HepG2 (cell line): ENCODE results near the gene GLYR1. TPM values are rescaled to one million over a fixed set of nuclear protein-coding genes. Genes with fewer than 3 reads are reported as not detected.
A peak's percentile ranks its signal among the peaks of the same experiment; 100 is the strongest.

ENCODE experiments used
- ATAC-seq: fragments of 200-7000 bp; cut with Tn5 transposase; 3 replicates; pipeline ENCODE4 v1.9.1; 2020; ENCODE audit warnings: mild to moderate bottlenecking, moderate library complexity
- BruUV-seq: library from RNA; stranded (reverse); fragments of 400-500 nt; replicated peaks from 2 replicates; lab custom pipeline; 2021; lab: Mats Ljungman, UMichigan
- CTCF ChIA-PET: fragments of 300-600 bp; formaldehyde crosslinking; extraction: SDS; loops from one replicate; lab custom pipeline; 2021; ENCODE audit warnings: low total read pairs, inconsistent platforms, low intra/inter-chr PET ratio; lab: Yijun Ruan, JAX
- POLR2A ChIA-PET: fragments of 350-600 bp; sonication (Branson Sonifier 250); formaldehyde crosslinking; loops from one replicate; lab custom pipeline; 2020; ENCODE audit warnings: antibody characterized with exemption, inconsistent platforms; lab: Yijun Ruan, JAX
- DNase-seq: peaks from one replicate; pipeline ENCODE4 v3.0.0-alpha.2; 2015; ENCODE audit warnings: low spot score
- FAIRE-seq: peaks from 3 replicates; lab custom pipeline; 2011; peaks lifted over from hg19 to GRCh38; lab: Jason Lieb, UNC
- H2AFZ ChIP-seq: one replicate; pipeline ENCODE4 v1.6.1; 2011; ENCODE audit warnings: low read length, inconsistent platforms
- H3K27ac ChIP-seq: fragments of 300-600 bp; 3 replicates; pipeline ENCODE4 v1.8.0; 2011; ENCODE audit warnings: mixed run types, mild to moderate bottlenecking, mixed read lengths, low read length, inconsistent platforms; ENCODE audit not compliant: insufficient read depth; ENCODE audit errors: extremely low read length
- H3K27me3 ChIP-seq, 2 experiments: fragments of 200-600 bp in 1 of 2; 2 replicates in 1 of 2; 3 replicates in 1 of 2; pipeline versions ENCODE4 v1.6.0 to v1.8.0; 2011; ENCODE audit warnings: low read length in 2 of 2, mild to moderate bottlenecking in 2 of 2, moderate library complexity in 2 of 2, inconsistent platforms in 1 of 2; ENCODE audit not compliant: insufficient read depth in 2 of 2, control insufficient read depth in 1 of 2
- H3K36me3 ChIP-seq, 2 experiments: fragments of 200-600 bp in 1 of 2; replicated peaks in 1 of 2; 2 replicates in 1 of 2; 3 replicates in 1 of 2; pipeline versions ENCODE4 v1.5.1 to v1.8.0; 2011; ENCODE audit warnings: low read length in 2 of 2, inconsistent platforms in 1 of 2; ENCODE audit not compliant: insufficient read depth in 2 of 2, control insufficient read depth in 1 of 2
- H3K4me1 ChIP-seq: 2 replicates; pipeline ENCODE4 v1.5.1; 2012; ENCODE audit warnings: low read length, inconsistent platforms; ENCODE audit not compliant: insufficient read depth
- H3K4me2 ChIP-seq: 2 replicates; pipeline ENCODE4 v1.6.0; 2011; ENCODE audit warnings: low read depth, low read length, inconsistent platforms
- H3K4me3 ChIP-seq, 3 experiments: fragments of 200-600 bp in 1 of 3; sonication (generic), shearing (Covaris generic) in 1 of 3; replicated peaks in 1 of 3; 2 replicates each; pipeline ENCODE4 v1.5.1; 2011 to 2016; ENCODE audit warnings: low read length in 3 of 3, inconsistent platforms in 2 of 3, low read depth in 2 of 3, mild to moderate bottlenecking in 2 of 3, control low read depth in 1 of 3, mixed read lengths in 1 of 3; ENCODE audit not compliant: insufficient read depth in 1 of 3
- H3K79me2 ChIP-seq: one replicate; pipeline ENCODE4 v1.6.1; 2011; ENCODE audit warnings: low read length, inconsistent platforms; ENCODE audit not compliant: insufficient read depth
- H3K9ac ChIP-seq: 2 replicates; pipeline ENCODE4 v1.6.0; 2011; ENCODE audit warnings: mild to moderate bottlenecking, low read depth, low read length, inconsistent platforms; ENCODE audit not compliant: insufficient read depth
- H3K9me3 ChIP-seq: 2 replicates; pipeline ENCODE4 v1.5.1; 2012; ENCODE audit warnings: mild to moderate bottlenecking, low read length
- H4K20me1 ChIP-seq: 2 replicates; pipeline ENCODE4 v1.6.0; 2011; ENCODE audit warnings: inconsistent platforms, mild to moderate bottlenecking, low read length, moderate library complexity; ENCODE audit not compliant: insufficient read depth
- AGO2 ChIP-seq: fragments of 200-400 bp; formaldehyde crosslinking; optimal IDR thresholded peaks from 2 replicates; pipeline ENCODE3; 2017; ENCODE audit warnings: mild to moderate bottlenecking, low read depth, low read length, moderate library complexity
- CCDC6 ChIP-seq: sonication (generic); formaldehyde crosslinking; IDR thresholded peaks from 2 replicates; pipeline ENCODE4 v1.8.1; 2022; ENCODE audit warnings: mild to moderate bottlenecking, missing genetic modification reagents, moderate library complexity
- CSRNP2 ChIP-seq: sonication (generic); formaldehyde crosslinking; conservative IDR thresholded peaks from 2 replicates; pipeline ENCODE4 v1.8.0; 2022; ENCODE audit warnings: low read depth, missing genetic modification reagents
- FOXA1 ChIP-seq, 2 experiments: fragments of 450-650 bp in 1 of 2; sonication (generic) in 1 of 2; formaldehyde crosslinking in 1 of 2; IDR thresholded peaks; 2 replicates each; pipeline versions ENCODE4 v1.4.0 to v1.6.1; 2016 to 2020; ENCODE audit warnings: missing genetic modification reagents in 1 of 2
- FUBP1 ChIP-seq: sonication (generic); formaldehyde crosslinking; IDR thresholded peaks from 2 replicates; pipeline ENCODE4 v1.5.1; 2020; ENCODE audit warnings: missing genetic modification reagents, mild to moderate bottlenecking, borderline replicate concordance
- HNRNPLL ChIP-seq: fragments of 200-400 bp; formaldehyde crosslinking; IDR thresholded peaks from 2 replicates; pipeline ENCODE4 v1.6.1; 2017; ENCODE audit warnings: mild to moderate bottlenecking, low read depth, low read length; ENCODE audit not compliant: poor library complexity, severe bottlenecking
- NFE2L1 ChIP-seq: sonication (generic); formaldehyde crosslinking; IDR thresholded peaks from 2 replicates; pipeline ENCODE4 v1.4.0; 2020; ENCODE audit warnings: missing genetic modification reagents, mild to moderate bottlenecking, borderline replicate concordance
- NR3C1 ChIP-seq: sonication (generic); formaldehyde crosslinking; IDR thresholded peaks from 2 replicates; pipeline ENCODE4 v1.4.0; 2020; ENCODE audit warnings: missing genetic modification reagents
- XBP1 ChIP-seq: sonication (generic); formaldehyde crosslinking; IDR thresholded peaks from 2 replicates; pipeline ENCODE4 v1.5.0; 2020; ENCODE audit warnings: missing genetic modification reagents
- ZBTB8A ChIP-seq: sonication (generic); formaldehyde crosslinking; IDR thresholded peaks from 2 replicates; pipeline ENCODE4 v1.4.0; 2020; ENCODE audit warnings: mild to moderate bottlenecking, low read depth, missing genetic modification reagents, borderline replicate concordance
- ZFP36 ChIP-seq: fragments of 150-350 bp; IDR thresholded peaks from 2 replicates; pipeline ENCODE4 v1.6.1; 2018; ENCODE audit warnings: borderline replicate concordance, low read length, low read depth; ENCODE audit not compliant: partially characterized antibody
- ZNF572 ChIP-seq: sonication (generic); formaldehyde crosslinking; IDR thresholded peaks from 2 replicates; pipeline ENCODE4 v1.5.1; 2020; ENCODE audit warnings: mild to moderate bottlenecking, missing genetic modification reagents
- WGBS: methylation state at CpG from one replicate; pipeline ENCODE4 v1.1.6; 2017; ENCODE audit warnings: low lambda C conversion rate; 5-methylcytosine and 5-hydroxymethylcytosine counted together
- in situ Hi-C: cut with HindIII; loops from 2 replicates; pipeline ENCODE4 v1.10.0; 2017; ENCODE audit warnings: low pct_unique_long_range_greater_than_20kb; ENCODE audit not compliant: extremely low pct_ligation_motif_present
- intact Hi-C: fragments of 100-400 bp; cut with micrococcal nuclease; formaldehyde crosslinking; loops from one replicate; pipeline ENCODE4 v1.10.0; 2022; ENCODE audit not compliant: unreplicated experiment
- polyA plus RNA-seq, 8 experiments: library from polyadenylated mRNA; depleted of rRNA in 3 of 8; stranded (reverse) in 7 of 8; unstranded in 1 of 8; fragments of >200 nt; fragmentation: Illumina TruSeq in 4 of 8; extraction: Trizol in 4 of 8; gene quantifications; 2 replicates each; pipeline versions ENCODE4 v1.2.1 to v1.2.3, GENCODE V29; 2011 to 2016; ENCODE audit warnings: low read depth in 4 of 8, missing spikeins in 1 of 8, mixed read lengths in 1 of 8; ENCODE audit not compliant: insufficient read depth in 1 of 8
- total RNA-seq, 5 experiments: library from RNA; depleted of rRNA; stranded (reverse); fragments of >200 nt; fragmentation: Illumina TruSeq; extraction: Trizol; gene quantifications; 2 replicates each; pipeline ENCODE4 v1.2.3, GENCODE V29; 2016; ENCODE audit warnings: low read depth in 1 of 5
- TF ChIP-seq, protein P1 (sequence below): sonication (generic); formaldehyde crosslinking; IDR thresholded peaks from 2 replicates; pipeline ENCODE4 v1.4.0; 2020; ENCODE audit warnings: mild to moderate bottlenecking, low read depth, missing genetic modification reagents

Gene GLYR1
- total and polyA plus RNA-seq, 2 of the 13 experiments (the other 11 are each of a cell fraction or from before 2014, with no cell fraction given) = 28.3 to 48.7 TPM

- H3K36me3 ChIP-seq = peaks cover 22 to 72% of the 10 kb centered on the region in 2 experiments
- H3K27me3 ChIP-seq = no peaks in the 10 kb centered on the region
- no peak overlapping the region for H3K9ac ChIP-seq
- no peak for DNase-seq
- H4K20me1 ChIP-seq = no peaks in the 10 kb centered on the region; the same call in 1 of the 2 replicates
- H3K4me1 ChIP-seq = no peaks in the 10 kb centered on the region
- CTCF ChIA-PET = no interaction called here
- WGBS = 96% methylated on average over 34 of the region's 34 CpGs
- in situ Hi-C loops = no loop called here
- H3K79me2 ChIP-seq = no peaks in the 10 kb centered on the region
- no peak overlapping the region for H3K27ac ChIP-seq
- no peak for ATAC-seq
- H3K4me2 ChIP-seq = no peak overlapping the region
- no peaks in the 10 kb centered on the region for H3K9me3 ChIP-seq
- POLR2A ChIA-PET = no interaction called here
- peak; percentile 36 for TF ChIP-seq AGO2
- no peak for TF ChIP-seq ZBTB8A (CRISPR knock-in tag)
- no peak for FAIRE-seq
- intact Hi-C loops = no loop called here
- no TSS peak for BruUV-seq
- H3K4me3 ChIP-seq = no peak overlapping the region
- no peak overlapping the region for H2AFZ ChIP-seq
Measured at GRCh38 chr16:4884209-4884608, 37.1 kb upstream of the GLYR1 start.

GRCh38 chr16:4883501-4883900 is 36.4 kb upstream of the GLYR1 start:
- intact Hi-C loops = no loop called here
- TF ChIP-seq NFE2L1 (CRISPR knock-in tag) (no peak), CCDC6 (CRISPR knock-in tag) (no peak), HNRNPLL (no peak), NR3C1 (CRISPR knock-in tag) (no peak), CSRNP2 (CRISPR knock-in tag) (no peak), FOXA1 (IDR thresholded peaks at IDR 0.05) (no peak), FOXA1 (CRISPR knock-in tag; IDR thresholded peaks at IDR 0.05) (no peak), XBP1 (CRISPR knock-in tag) (no peak), ZFP36 (no peak), ZNF572 (CRISPR knock-in tag) (no peak), FUBP1 (no peak)
- TF ChIP-seq, protein P1, sequence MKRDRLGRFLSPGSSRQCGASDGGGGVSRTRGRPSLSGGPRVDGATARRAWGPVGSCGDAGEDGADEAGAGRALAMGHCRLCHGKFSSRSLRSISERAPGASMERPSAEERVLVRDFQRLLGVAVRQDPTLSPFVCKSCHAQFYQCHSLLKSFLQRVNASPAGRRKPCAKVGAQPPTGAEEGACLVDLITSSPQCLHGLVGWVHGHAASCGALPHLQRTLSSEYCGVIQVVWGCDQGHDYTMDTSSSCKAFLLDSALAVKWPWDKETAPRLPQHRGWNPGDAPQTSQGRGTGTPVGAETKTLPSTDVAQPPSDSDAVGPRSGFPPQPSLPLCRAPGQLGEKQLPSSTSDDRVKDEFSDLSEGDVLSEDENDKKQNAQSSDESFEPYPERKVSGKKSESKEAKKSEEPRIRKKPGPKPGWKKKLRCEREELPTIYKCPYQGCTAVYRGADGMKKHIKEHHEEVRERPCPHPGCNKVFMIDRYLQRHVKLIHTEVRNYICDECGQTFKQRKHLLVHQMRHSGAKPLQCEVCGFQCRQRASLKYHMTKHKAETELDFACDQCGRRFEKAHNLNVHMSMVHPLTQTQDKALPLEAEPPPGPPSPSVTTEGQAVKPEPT (CRISPR knock-in tag) = no peak

More at GRCh38 chr16:4883501-4883900, 36.4 kb upstream of the GLYR1 start:
- H3K9me3 ChIP-seq = no peaks in the 10 kb centered on the region
- no peak overlapping the region for H3K4me3 ChIP-seq
- peaks cover 23 to 76% of the 10 kb centered on the region in 2 experiments for H3K36me3 ChIP-seq
- BruUV-seq = no TSS peak
- no peaks in the 10 kb centered on the region; the same call in 1 of the 2 replicates for H4K20me1 ChIP-seq
- no peak overlapping the region for H3K9ac ChIP-seq
- no peak overlapping the region for H3K27ac ChIP-seq
- no peak overlapping the region for H3K4me2 ChIP-seq
- WGBS = 98% methylated on average over 16 of the region's 25 CpGs
- no peak for ATAC-seq
- FAIRE-seq = no peak
- no peak overlapping the region for H2AFZ ChIP-seq
- no peaks in the 10 kb centered on the region for H3K4me1 ChIP-seq
- H3K27me3 ChIP-seq = no peaks in the 10 kb centered on the region
- POLR2A ChIA-PET = no interaction called here
- H3K79me2 ChIP-seq = no peaks in the 10 kb centered on the region
- no peak for DNase-seq
- in situ Hi-C loops = no loop called here
- CTCF ChIA-PET = no interaction called here
